NCI-H128 (cell line): Measurements from ENCODE around the gene CSTPP1.
"Not testable (repeated sequence)": the region's sequence is repeated elsewhere in the genome, so short reads cannot be mapped to it uniquely, and the experiment has no call there.

ENCODE experiments used
- DNase-seq: peaks from one replicate; lab custom pipeline; 2025; ENCODE audit not compliant: unreplicated experiment; lab: John Stamatoyannopoulos, UW

CSTPP1 gene

DNA sequence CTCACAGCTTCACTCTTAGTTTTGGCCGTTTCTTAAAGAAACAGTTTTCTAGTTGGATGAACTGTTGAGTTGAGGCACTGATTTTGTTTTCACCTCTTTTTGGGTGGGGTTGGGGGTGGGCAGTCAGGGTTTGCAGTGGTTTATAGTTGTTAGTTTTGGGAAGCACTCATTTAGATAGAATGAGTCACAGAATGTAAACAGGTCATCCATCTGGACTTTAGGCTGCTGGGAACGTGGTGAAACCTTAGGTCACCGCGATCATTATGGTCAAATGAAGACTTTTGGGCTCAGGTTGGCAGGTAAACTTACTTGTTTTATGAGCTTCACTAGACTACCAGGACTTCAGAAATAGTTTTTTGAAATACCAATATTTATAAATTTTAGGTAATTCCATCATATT lies 48.4 kb downstream of the CSTPP1 start:
- no peak for DNase-seq

GRCh38 chr11:46987183-46987582 lies 50.6 kb downstream of the CSTPP1 start:
- DNase-seq, result no peak

GRCh38 chr11:46989810-46990487 lies 53.4 kb downstream of the CSTPP1 start:
- not testable (repeated sequence) for DNase-seq

- DNase-seq, result no peak
These were observed 54.8 kb downstream of the CSTPP1 start for GRCh38 chr11:46991391-46991790.

DNA sequence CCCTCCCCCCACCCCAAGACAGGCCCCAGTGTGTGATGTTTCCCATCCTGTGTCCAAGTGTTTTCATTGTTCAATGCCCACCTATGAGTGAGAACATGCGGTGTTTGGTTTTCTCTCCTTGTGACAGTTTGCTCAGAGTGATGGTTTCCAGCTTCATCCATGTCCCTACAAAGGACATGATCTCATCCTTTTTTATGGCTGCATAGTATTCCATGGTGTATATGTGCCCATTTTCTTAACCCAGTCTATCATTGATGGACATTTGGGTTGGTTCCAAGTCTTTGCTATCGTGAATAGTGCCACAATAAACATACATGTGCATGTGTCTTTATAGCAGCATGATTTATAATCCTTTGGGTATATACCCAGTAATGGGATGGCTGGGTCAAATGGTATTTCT lies 55.8 kb downstream of the CSTPP1 start:
- not testable (repeated sequence) for DNase-seq

GRCh38 chr11:46997796-46998195 lies 61.2 kb downstream of the CSTPP1 start:
- not testable (repeated sequence) for DNase-seq

DNA sequence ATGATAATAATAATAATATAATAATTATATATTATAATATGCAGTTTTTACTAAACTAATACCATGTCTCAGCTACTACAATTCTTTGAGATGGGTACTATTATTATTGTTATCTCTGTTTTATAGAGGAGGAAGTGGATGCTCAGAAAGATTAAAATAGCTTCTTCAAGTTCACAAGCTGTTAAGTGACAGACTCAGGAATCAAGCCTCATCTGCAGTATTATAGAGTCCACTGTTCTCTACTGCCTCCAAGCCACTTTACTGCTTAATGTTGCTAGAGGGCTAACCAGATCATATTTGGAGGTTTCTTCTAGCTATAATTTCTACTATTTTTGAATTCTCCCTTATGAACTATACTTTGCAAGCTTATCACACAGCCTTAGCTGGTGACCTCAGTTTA lies 62.7 kb downstream of the CSTPP1 start:
- DNase-seq, result no peak

DNA sequence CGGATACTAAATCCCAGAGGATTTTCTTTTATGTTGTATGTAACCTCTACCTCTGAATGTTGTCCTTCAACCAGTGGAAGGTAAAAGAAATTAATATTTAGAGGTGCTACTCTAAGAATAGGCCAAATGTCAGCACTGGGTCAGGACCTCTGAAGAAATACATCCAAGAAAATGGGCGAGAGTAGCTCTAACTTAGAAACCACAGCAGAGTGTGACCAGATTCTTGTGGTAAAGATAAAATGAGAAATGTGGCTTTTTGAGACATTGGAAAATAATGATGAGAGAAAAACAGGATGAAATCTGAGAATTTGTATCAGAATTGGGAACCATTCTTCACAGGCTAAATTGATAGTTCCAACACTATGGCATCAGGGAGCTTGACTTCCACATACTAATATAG lies 63.5 kb downstream of the CSTPP1 start:
- DNase-seq, result no peak

- no peak for DNase-seq
These were observed 65.2 kb downstream of the CSTPP1 start for GRCh38 chr11:47001781-47002181.

DNA sequence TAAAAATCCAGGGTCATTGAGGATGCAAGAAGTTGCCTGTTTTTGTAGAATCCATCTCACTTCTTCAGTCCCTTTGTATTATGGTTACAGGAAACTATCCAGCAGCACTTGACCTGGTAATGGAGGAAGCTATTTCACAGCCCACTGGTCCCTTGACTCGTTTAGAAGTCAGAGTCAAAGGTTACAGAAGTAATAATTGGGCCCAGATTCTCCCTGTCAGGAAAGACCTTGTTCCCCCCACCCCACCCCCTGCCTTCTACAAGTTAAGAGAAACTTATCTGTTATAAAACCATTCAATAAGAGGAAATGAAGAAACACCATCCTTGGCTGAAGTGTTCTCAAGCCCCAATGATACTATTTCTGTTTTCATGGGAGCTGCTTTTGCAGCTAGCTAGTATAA lies 65.8 kb downstream of the CSTPP1 start:
- DNase-seq, result no peak

DNA sequence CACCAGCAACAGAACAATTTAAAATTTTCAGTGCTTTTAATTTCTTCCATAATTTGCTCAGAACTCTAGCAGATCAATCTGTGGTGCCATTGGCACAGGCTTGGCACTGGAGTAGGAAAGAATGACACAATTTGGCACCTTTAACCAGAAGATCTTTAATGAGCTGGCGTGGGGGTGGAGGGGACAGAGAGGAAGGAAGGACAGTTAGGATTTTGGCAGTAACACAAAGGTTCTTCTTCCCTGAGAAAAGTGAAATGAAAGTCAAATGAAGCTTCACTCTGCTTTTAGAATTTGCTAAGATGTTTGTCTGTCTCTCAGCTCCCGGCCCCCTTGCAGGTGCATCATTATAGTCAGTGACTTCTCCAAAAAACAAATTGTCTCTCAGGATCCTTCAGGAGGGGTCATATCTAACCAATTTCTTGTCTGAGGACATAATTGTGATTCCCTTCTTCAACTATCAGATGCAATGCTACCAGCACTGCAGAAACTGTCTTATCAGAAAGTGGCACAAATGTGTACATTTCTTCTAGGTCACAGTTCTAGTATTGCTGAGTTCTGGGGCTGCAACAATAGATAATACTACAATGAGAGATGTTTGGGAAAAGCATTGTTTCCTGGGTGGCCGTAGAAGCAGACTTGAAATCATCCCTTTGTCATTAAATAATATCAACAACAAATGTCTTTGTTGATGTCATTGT lies 66.8 kb downstream of the CSTPP1 start:
- DNase-seq, result no peak

- no peak for DNase-seq
These were observed 68.1 kb downstream of the CSTPP1 start for GRCh38 chr11:47004595-47005033.

- DNase-seq, result no peak
These were observed 68.9 kb downstream of the CSTPP1 start for GRCh38 chr11:47005441-47005840.

GRCh38 chr11:47007579-47007978 lies 71.0 kb downstream of the CSTPP1 start:
- no peak for DNase-seq

DNA sequence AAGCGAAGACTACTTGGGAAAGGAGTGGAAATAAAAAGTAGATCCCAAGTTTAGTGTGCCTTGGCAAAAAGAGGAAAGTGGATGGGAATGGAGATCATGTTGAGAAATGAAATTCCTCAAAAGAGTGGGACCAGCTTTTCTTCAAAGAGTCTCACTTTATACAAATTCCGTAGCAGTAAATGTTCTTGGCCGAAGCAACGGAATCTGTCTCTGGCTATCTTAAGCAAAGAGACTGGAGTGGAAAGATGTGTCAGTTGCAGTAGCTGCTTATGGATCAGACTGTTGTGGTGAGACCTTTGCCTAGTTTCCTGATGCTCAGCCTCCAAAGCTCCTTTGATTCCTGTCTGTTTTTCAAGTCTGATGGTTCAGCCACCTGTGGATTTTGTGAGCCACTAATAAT lies 73.6 kb downstream of the CSTPP1 start:
- DNase-seq, result no peak

GRCh38 chr11:47014097-47014496 lies 77.5 kb downstream of the CSTPP1 start:
- no peak for DNase-seq

- DNase-seq, result no peak
These were observed 82.1 kb downstream of the CSTPP1 start for GRCh38 chr11:47018637-47019036.

GRCh38 chr11:47020793-47021526 lies 84.4 kb downstream of the CSTPP1 start:
- DNase-seq, result no peak

DNA sequence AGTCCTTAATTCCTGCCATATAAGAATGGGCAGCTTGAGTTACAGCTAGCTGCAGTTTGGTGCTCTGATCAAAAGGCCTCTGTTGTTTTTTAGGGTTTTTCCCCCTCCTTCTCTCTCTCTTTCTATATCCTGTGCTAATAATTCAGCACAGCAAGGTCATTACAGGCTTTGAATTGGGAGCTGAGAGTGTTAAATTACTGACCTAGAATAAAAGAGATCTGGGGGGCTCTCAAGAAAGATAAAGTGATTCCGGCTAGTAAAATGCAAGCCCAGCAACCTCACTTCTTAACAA lies 84.9 kb downstream of the CSTPP1 start:
- DNase-seq, result no peak

DNA sequence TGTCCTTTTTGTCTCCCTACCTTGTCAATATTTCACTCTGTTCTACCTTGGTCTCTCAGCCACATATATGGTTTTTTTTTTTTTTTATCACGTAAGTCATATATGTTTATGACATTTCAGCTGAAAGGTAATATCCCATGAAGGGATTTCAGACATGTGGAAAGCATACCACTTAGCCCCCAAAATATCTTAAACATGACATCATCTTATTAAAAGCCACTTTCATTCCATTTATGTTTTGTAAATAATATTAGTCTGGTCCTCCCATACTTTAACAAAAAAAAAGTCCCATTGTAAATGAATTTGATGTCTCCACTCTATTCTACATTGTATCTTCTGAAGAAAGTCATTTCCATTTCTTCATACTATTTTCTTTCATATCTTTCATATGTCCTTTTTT lies 85.4 kb downstream of the CSTPP1 start:
- no peak for DNase-seq

DNA sequence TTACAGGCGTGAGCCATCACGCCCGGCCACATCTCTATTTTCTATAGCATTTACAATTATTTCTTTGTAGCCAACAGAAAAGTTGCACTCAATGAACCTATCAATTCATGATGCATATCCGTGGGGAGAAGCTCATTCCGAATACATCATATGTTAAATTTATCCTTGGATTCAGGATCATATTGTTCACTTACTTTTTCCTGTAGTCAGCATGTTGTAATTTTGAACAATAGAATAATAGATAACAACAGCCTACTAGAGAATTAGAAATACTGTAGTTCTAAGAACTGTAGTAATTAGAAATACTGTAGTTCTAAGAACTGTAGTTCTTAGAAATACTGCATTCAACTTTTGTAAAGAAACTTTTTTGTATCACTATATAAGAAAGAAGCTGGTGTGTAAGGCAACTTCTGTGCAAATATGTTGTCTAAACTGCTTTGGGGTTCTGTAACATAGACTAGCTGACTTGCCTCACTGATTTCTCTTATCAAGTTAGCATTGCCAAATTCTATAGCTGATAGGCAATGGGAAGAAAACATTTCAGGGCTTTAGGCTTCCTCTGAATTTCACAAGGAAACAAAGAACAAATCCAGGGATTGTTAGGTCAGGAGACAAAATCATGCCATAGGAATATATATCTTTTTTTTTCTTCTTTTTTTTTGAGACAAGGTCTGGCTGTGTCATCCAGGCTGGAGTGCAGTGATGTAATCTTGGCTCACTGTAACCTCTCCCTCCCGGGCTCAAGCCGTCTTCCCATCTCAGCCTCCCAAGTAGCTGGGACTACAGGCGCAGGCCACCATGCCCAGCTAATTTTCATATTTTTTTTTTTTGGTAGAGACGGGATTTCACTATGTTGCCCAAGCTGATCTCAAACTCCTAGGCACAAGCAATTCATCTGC lies 91.9 kb downstream of the CSTPP1 start:
- DNase-seq, result no peak
